Fibroblast of skin of left quadriceps (primary cell): ENCODE results near the gene RCE1.

Source experiments
- DNase-seq, 2 experiments: peaks; one replicate each; pipeline ENCODE4 v3.0.0-alpha.2; 2013; ENCODE audit warnings: low read depth in 2 of 2

RCE1 gene

DNA sequence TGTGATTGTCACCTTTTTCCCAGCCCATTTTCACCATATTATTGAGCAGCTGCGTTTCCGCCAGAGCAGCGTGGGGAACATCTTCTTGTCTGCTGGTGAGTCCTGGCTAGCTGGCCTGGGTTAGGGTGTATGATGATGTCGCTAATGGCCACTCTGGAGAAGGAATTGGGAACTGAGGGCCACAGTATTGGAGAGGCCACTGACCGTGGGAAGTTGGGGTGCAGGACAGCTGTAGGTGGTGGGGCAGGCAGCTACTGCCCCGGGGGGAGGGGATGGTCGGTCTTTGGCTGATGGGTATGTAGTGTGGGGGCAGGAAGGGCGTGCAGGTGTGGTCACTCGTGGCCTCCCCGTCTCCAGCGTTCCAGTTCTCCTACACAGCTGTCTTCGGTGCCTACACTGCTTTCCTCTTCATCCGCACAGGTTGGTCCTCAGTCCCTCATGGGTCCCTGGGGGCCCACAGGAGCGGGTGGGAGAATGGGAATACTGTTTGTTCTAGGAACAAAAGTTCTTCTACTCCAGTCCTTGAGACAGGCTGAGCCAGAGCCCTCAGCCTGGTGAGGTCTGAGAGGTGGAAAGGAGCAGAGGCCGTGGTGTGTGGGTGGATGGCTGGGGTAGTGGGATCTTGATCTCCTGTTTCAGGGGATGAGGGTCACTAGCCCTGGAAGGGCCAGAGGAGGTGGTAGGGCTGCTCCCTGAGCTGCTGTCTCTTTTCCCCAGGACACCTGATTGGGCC lies 2.1 kb downstream of the RCE1 start:
- no peak for DNase-seq

DNA sequence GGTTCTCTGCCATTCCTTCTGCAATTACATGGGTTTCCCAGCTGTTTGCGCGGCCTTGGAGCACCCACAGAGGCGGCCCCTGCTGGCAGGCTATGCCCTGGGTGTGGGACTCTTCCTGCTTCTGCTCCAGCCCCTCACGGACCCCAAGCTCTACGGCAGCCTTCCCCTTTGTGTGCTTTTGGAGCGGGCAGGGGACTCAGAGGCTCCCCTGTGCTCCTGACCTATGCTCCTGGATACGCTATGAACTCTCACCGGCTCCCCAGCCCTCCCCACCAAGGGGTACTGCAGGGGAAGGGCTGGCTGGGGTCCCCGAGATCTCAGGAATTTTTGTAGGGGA lies 2.6 kb downstream of the RCE1 start:
- DNase-seq, result no peak

DNA sequence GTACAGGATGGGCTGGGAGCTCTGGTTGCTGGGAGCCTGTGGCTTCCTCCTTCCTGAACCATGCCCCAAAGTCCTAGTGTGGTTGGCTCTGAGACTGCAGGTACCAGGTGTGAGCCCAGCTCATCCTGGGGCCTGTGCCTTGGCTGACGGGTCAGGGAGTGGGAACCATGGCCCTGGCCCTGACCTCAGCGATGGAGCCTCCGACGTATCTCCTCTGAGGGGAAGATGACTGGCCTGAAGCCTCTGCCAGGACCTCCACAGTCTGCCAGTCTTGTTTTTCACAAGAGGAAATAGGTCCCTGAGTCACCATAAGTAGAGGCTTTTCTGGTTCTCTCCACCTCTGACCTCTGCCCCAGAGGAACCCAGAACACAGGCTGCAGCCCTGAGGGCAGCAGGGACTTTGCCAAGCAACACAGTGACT lies 3.4 kb downstream of the RCE1 start:
- DNase-seq, result no peak

DNA sequence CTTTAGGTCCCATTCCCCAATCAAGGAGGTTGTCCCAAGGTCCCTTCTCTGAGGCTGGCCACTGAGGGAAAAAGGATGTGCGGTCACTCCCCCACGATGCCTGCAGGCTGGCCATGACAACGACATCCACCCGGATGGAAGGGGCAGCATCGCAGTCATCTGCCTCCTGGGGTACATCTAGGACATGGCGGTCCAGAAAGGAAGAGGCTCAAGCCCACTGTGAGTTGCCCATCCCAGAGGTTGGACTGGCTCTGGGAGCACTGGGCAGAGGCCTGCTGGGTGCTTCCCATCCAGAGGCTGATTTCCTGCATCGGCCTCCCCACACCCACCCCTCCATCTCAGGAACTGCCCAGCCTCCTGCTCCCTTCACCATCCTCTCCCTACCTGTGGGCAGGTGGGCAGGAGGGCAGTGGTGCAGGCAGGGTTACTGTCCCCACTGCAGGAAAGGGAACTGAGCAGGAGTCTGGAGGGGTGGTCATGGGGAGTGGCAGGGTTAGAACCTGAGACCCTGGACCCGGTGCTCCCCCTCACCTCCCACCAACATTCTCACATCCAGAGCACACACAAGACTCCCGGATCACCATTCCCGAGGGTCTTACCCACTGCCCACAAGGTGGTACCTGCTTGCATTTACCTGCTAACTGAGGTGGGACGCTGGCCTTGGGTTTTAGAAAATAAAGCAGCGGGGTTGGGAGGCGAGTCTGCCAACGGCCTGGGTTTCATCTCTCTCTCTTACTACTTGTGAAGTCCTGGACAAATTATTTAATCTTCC lies 4.4 kb downstream of the RCE1 start:
- DNase-seq, result no peak

DNA sequence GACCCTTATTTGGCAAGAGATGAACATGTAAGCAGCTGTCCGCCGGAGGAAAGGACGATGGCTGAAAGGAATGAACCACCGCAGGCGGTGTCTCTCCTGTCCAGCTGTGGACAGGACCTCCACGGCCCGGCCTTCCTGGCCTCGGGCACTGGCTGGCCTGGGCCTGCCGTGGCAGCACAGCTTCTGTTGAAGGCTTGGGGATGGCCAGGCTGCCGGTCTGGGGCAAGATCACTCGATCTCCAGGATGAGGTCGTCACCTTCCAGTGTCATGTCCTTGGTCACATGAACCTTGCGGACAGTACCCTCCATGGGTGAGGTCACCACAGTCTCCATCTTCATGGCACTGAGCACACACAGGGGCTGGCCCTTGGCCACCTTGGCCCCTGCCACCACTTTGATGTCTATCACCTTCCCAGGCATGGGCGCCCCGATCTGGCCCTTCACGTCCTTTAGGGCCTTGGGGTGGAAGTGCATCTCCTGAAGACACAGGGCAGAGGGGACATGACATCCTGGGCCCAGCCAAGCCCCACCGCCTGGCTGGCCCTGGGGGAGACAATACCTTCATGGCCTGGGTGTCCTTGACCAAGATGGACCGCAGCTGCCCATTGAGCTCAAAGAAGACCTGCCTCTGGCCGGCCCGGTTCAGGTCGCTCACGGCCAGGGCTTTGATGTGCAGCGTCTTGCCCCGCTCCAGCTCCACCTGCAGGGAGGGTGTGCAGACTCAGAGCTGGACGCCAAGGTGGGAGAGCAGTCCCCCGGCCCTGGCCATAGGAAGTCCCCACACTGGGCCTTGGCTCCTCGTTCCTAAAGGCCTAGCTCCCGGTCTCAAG lies 5.6 kb downstream of the RCE1 start:
- no peak for DNase-seq

DNA sequence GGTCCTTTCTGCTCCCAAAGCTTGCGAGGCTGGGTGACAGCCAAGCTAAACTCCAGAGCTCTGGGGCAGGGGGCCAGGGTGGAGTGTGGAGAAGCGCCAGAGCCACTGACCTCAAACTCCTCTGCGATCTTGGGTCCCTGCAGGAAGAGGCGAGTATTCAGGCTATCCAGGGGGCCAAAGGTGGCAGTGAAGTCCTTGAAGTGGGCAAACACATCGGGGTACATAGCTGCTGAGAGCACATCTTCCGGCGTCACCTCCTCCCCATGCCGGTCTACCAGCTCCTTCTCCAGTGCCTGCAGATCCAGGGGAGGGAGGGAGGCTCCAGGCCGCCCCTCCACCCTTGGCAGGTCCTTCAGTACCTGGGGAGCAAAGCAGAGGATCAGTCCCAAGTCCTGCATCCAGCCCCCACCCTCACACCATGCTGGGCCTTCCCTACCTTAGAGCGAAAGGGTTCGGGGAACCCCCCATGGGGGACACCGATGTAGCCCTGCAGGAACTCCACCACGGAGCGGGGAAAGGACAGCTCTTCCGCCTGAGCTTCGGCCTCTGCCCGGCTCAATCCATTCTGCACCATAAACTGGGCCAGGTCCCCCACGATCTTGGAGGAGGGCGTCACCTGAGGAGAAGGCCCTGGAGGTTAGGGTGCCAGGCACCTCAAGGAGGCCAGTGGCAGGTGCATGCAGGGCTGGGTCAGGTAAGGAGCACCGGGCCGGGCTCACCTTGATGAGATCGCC lies 6.4 kb downstream of the RCE1 start:
- no peak for DNase-seq

DNA sequence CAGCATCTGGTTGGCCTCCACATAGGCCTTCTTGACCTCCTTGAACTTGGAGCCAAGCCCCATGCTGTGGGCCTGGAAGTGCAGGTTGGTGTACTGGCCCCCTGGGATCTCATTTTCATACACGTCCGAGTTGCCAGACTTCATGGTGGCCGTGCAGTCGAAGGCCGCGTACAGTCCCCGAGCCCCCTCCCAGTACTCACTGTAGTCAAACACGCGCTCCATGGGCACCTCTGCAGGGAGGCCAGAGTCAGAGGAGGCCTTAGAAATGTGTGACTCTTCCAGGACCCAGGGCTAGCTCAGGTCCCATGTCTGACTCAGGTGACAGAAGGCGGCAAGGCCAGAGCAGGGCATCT lies 7.0 kb downstream of the RCE1 start:
- DNase-seq, result no peak

DNA sequence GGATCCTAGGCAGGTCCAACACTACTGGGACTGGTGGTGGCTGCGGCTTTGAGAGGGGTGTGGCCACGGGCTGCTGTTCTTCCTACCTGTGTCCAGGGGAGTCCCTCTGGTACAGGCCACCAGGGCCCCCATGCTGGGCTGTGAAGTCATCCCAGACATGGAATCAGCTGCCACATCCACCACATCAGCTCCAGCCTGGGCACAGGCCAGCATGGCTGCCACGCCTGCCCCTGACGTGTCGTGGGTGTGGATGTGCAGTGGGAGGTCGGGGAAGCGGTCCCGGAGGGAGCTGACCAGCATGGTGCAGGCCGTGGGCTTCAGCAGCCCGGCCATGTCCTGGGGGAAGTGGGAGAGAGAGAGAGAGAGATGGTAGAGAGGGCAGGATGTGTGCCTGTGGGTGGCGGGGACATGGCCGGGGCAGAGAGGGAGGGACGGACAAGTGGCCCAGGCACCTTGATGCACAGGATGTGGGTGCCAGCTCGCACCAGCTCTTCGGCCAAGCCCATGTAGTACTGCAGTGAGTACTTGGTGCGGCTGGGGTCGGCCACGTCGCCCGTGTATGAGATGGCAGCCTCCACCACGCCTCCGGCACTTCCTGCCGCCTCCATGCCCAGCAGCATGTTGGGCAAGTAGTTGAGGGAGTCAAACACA lies 7.5 kb downstream of the RCE1 start:
- no peak for DNase-seq

DNA sequence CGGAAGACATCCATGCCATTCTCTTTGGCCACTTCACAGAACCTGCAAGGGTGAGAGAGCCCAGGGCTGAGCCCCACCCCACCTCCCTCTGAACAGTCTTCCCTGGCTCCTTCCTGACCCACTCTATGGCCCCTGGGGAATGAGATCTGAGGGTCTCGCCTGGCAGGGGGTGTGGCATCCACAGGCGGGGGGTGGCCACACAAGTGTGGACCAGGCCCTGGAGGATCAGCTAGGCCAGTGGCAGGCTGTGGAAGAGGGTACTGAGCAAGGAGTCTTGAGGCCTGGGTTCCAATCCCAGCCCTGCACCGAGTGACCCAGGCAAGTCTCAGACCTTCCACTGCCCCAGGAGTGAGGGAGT lies 8.0 kb downstream of the RCE1 start:
- DNase-seq, result no peak

DNA sequence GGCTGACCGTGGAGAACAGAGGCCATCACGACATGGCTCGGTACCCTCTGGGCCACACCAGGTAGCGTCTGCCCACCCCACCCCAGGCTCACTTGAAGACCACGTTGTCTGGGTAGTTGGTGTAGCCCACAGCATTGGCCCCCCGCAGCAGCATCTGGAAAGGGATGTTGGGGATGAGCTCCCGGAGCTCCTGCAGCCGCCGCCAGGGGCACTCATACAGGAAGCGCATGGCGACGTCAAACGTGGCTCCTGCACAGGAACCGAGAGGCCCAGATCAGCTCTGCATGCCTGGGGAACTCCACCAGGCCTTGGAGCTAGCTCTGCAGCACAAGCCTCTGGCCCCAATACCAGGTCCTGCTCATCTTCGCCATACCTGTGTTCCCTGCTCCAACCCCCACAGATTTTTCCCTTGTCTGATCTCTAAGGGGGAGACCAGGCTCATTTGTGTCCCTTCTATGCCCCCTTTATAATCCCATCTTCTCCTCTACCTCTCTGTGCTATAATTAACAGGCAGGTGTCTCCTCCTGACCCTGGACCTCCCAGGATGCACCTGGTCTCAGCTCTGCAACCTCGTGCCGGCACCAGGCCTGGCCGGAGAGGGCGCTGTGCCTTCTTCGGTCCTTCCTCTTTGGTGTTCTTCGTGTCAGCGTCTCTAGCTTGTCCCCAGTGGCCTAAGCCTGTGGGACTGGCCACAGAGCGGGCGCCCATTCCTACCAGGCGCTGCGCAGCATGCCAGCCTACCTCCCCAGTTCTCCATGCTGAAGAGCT lies 8.6 kb downstream of the RCE1 start:
- no peak for DNase-seq

DNA sequence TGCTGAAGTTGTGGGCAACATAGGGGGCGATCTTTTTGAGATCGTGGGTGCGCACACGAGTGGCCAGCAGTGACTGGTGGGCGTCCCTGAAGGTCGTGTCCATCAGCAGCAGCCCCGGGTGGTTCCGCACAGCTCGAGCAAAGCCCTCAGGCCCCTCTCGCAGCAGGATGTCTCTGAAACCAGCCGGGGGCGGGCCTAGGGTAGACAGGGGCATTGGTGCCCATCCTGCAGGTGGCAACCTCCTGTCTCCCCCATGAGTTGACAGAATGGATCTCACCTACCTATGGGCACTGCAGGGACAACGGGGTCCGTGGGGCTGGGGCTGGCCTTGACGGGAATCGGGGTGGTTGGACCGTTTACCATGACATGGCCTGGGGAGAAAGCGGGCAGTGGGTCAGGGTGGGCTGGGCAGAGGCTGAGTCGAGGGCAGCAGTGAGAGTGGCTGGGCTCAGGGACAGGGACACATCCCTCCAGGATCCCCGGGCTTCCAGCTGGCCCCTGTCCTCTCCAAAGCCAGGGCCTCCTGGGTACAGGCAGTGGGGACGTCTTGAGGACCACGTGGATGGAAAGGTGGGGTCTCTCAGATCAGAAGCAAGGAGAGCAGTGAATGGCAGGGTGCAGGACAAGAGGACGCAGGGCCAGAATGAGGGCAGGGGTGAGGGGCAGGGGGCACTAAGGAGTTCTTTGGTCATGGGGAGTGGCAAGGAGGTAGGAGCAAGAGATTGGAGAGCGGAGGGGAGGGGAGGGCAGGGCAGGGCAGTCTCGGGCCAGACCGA lies 9.4 kb downstream of the RCE1 start:
- no peak for DNase-seq

DNA sequence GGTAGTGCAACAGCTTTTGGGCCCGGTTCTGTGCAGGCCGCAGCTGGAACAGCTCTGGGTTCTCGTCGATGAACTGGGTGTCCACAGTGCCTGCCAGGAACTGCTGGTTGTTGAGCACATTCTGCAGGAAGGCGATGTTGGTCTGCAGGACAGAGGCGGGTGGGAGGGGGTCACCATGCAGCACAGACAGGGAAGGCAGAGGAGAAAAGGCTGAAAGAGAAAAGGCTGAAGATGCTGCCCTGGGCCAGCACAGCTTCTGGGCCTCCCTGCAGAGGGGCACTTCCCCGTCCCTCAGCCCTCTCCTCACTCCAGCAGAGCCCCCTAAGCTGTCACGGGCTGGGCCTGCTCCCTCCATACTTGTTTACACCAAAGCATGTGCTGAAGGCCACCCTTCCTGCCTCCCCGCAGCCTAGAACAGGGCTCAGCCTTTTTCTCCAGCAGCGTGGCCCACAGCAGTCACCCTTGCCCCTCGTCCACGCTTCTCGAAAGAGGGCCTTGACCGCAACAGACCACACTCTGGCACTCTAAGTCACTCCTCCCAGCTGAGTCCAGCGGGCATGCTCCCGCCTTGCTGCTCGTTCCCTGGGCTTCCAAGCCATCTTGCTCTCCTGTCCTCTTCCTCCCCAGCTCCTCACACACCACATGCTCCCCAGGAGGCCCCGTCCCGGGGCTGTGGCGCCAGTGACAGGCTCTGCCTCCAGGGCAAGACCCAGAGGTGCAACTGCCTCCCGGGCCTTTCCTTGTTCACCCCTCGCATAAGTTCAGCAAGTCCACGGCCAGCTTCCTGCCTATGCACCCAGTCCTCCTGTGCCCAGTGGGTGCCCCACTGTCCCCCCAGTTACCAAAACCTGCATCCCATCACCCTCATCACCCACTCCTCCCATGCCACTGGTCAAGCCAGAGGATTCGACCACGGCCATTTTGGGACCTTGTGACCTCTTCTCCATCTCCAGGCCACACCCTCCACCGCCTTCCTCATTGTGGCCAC lies 10.3 kb downstream of the RCE1 start:
- no peak for DNase-seq

DNA sequence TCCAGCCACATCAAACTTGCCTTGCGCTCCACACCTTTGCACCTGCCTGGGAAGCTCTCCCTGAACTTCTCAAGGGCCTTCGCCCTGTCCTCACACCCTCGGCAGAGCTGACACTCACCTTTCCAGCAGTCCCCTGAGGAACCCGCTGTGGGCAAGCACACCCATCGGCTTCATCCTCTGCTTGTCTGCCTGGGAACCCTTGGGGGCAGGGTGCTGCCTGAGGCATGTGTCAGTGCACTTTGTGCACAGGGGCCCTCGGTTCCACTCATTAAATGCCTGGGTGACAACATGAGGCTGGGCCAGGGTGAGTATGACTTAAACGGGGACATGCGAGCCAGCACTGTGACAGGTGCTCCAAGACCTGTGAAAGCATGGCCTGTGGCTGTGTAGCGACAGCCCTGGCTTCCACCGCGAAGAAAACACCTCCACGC lies 11.0 kb downstream of the RCE1 start:
- DNase-seq, result no peak

DNA sequence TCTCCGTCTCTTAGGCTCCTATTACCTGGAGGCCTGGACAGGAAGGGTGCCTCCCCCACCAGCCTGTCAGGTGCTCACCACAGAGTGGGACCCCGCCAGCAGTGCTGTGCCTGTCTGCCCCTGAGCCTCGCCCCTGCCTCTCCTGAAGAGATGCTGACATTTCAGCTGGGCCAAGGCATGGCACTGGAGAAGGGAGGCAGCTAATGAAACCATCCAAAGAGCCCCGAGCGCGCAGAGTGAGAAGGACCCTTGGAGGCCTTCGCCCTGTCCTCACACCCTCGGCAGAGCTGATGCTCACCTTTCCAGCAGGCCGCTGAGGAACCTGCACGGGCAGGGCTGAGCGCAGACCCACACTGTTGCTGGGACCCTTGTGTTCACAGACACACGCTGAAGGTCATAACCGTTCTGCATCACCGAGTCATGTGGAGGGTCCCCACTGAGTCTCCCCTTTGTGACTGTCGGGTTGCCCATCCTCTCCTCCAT lies 11.5 kb downstream of the RCE1 start:
- no peak for DNase-seq

DNA sequence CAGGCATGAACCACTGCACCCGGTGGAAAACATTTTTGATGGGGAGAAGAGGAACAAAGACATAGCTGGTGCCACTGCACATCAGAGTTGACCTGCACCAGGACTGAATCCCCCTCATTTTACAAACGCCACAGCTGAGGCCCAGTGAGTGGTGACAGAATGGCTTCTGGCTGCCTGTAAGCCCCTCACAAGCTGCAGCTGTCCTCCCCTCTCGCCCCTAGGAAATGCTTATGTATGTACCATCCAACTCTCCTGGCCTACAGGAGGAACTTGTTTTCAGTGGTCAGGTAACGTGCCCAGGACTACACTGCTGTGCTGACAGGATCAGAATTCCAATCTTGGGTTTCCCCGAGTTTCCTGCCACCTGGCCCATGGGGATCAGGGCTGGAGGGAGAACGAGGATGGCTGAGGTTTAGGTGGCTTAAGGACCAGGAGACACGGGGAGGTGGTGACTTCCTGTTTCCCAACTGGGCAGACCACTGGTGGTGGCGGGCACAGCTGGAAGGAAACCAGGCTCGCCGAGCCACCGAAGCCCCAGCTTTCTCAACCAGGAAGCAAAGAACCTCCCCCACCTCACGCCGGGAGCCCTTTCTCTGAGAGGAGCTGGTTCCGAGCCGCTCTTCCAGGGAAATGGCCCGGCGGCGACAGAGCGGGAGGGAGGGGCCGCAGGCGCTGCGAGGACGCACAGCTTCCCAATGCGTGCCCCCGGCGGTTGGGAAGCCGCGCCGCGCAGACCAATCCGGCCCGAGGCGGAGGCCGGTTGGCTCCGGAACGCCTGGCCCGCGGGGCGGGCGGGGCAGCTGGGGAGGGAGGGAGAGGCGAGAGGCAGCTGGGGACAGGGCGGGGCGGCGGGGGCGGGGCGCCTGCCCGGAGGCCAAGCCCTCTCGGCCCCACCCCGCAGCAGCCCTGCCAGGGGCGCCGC lies 12.6 kb downstream of the RCE1 start:
- peak; percentile 76 to 79 for DNase-seq

DNA sequence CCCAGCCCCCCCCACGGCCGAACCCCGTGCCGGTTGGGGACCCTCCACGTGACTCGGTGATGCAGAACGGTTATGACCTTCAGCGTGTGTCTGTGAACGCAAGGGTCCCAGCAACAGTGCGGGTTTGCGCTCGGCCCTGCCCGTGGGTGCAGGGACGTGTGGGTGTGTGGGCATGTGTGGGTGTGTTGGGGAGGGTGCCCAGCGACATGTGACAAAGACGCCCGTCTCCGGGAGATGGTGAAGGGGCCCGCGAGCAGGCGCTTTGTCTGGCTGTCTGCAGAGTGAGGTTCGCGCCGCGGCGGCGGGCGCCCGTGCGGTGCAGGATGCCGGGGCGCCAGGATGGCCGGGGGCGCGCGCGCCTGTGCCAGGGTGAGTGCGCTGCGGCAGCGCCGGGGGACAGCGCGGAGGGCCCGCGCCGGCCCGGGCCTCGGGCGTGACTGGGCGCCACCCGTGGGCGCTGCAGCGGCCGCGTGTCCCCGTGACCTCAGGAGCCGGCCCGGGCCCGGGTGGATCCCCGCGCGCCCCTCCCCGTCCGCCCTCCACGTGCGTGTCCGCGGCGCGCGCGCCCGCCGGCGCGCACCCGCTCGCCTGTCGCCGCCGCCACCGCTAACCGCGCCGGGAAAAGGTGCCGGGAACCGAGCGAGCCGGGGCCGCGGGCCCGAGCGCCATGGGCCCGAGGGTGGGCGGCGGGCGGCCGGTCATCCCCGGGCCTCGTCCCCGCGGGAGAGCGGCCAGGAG lies 13.4 kb downstream of the RCE1 start, which contains the start of gene LRFN4:
Gene LRFN4, plus strand, starts transcription at position 569 of the 738 bp plus-strand sequence. CDS start 681 bp downstream, outside the sequence.
- DNase-seq, result no peak
